Measurements from ENCODE around the gene NFKB1.
"Not testable (repeated sequence)": the region's sequence is repeated elsewhere in the genome, so short reads cannot be mapped to it uniquely, and the experiment has no call there.

Gene NFKB1

GRCh38 chr4:102477657-102478056, 23.5 kb upstream of the NFKB1 start:
- DNase-seq (ENCODE audit: low spot score): no peak
- TF ChIP-seq, protein P1, sequence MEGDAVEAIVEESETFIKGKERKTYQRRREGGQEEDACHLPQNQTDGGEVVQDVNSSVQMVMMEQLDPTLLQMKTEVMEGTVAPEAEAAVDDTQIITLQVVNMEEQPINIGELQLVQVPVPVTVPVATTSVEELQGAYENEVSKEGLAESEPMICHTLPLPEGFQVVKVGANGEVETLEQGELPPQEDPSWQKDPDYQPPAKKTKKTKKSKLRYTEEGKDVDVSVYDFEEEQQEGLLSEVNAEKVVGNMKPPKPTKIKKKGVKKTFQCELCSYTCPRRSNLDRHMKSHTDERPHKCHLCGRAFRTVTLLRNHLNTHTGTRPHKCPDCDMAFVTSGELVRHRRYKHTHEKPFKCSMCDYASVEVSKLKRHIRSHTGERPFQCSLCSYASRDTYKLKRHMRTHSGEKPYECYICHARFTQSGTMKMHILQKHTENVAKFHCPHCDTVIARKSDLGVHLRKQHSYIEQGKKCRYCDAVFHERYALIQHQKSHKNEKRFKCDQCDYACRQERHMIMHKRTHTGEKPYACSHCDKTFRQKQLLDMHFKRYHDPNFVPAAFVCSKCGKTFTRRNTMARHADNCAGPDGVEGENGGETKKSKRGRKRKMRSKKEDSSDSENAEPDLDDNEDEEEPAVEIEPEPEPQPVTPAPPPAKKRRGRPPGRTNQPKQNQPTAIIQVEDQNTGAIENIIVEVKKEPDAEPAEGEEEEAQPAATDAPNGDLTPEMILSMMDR (IDR thresholded peaks at IDR 0.05; ENCODE audit: borderline replicate concordance, control extremely low read depth, extremely low read depth, insufficient read depth, missing control alignments): no peak
- in situ Hi-C loops (cut with MboI; ENCODE audit: low sequenced_read_pairs, unreplicated experiment): no loop called here

- TF ChIP-seq, protein P1 (IDR thresholded peaks at IDR 0.05; ENCODE audit: borderline replicate concordance, control extremely low read depth, extremely low read depth, insufficient read depth, missing control alignments): no peak
- in situ Hi-C loops (cut with MboI; ENCODE audit: low sequenced_read_pairs, unreplicated experiment): no loop called here
- no peak for DNase-seq (ENCODE audit: low spot score)
Measured at GRCh38 chr4:102478186-102478585, 23.0 kb upstream of the NFKB1 start.

- DNase-seq (ENCODE audit: low spot score); in situ Hi-C loops (cut with MboI; ENCODE audit: low sequenced_read_pairs, unreplicated experiment): not testable (repeated sequence)
Measured at GRCh38 chr4:102479832-102480231, 21.3 kb upstream of the NFKB1 start.

GRCh38 chr4:102483120-102483519, 18.0 kb upstream of the NFKB1 start:
- TF ChIP-seq, protein P1 (IDR thresholded peaks at IDR 0.05; ENCODE audit: borderline replicate concordance, control extremely low read depth, extremely low read depth, insufficient read depth, missing control alignments): no peak
- no peak for DNase-seq (ENCODE audit: low spot score)

DNA sequence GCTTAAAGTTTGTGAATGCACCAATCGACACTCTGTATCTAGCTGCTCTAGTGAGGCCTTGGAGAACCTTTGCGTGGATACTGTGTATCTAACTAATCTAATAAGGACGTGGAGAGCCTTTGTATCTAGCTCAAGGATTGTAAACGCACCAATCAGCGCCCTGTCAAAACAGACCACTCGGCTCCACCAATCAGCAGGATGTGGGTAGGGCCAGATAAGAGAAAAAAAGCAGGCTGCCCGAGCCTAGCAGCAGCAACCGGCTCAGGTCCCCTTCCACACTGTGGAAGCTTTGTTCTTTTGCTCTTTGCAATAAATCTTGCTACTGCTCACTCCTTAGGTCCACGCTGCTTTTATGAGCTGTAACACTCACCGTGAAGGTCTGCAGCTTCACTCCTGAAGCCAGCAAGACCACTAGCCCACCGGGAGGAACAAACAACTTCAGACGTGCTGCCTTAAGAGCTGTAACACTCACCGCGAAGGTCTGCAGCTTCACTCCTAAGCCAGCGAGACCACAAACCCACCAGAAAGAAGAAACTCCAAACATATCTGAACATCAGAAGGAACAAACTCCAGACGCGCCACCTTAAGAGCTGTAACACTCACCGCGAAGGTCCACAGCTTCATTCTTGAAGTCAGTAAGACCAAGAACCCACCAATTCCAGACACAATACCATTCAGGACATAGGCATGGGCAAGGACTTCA, 17.0 kb upstream of the NFKB1 start:
- in situ Hi-C loops (cut with MboI; ENCODE audit: low sequenced_read_pairs, unreplicated experiment); DNase-seq (ENCODE audit: low spot score): not testable (repeated sequence)

More at GRCh38 chr4:102483120-102483519, 18.0 kb upstream of the NFKB1 start:
- in situ Hi-C loops (cut with MboI; ENCODE audit: low sequenced_read_pairs, unreplicated experiment): no loop called here

DNA sequence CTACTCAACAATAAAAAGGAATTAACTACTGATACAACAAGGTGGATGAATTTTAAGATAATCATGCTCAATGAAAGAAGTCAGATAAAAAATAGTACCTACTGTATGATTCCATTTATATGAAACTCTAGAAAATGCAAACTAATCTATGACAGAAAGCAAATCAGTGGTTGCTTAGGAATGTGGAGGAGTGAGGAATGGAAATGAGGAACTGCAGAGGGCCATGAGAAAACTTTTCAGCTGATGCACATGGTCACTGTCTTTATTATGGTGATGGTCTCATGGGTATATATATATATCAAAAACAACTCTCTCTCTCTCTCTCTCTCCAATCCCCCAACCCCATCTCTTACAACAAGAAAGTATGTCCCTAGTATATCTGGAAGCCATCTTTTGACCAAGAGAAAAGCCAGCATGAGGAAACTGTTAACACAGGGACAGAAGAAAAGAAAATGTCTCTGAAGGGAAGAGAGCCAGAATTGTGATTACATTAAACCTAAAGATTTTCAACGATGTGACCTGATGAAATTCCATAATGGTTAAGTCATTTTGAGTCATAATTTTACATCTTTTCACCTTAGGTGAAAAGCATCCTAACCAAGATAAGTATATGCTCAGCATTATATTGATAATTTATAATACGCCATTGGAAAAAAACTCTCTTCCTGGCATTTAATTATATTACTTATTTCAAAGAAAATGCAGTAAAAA, 8.5 kb upstream of the NFKB1 start:
- TF ChIP-seq, protein P1 (IDR thresholded peaks at IDR 0.05; ENCODE audit: borderline replicate concordance, control extremely low read depth, extremely low read depth, insufficient read depth, missing control alignments): no peak
- no peak for DNase-seq (ENCODE audit: low spot score)
- in situ Hi-C loops (cut with MboI; ENCODE audit: low sequenced_read_pairs, unreplicated experiment): no loop called here

DNA sequence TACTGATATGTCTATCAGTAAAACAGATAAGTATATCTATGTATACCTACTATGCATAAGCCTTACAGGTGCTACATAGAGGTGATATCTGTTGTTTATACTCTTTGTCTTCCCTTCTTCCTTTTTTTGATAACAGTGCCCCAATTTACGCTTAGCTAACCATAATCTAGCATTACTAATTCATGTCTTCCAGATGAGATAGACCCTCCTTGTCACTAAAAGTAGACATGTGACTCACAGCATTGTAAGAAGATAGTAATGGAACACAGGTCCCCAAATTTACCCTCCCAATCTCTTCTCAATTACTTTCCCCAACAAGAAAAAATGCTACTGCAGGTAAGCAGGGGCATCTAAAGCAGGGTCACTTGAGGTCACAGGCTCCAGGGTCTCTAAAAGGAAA, 7.9 kb upstream of the NFKB1 start:
- TF ChIP-seq, protein P1 (IDR thresholded peaks at IDR 0.05; ENCODE audit: borderline replicate concordance, control extremely low read depth, extremely low read depth, insufficient read depth, missing control alignments): no peak
- in situ Hi-C loops (cut with MboI; ENCODE audit: low sequenced_read_pairs, unreplicated experiment): no loop called here
- no peak for DNase-seq (ENCODE audit: low spot score)

All from GM13976 (cell line).